Adipose tissue (tissue), 3 donors: ENCODE measurements around the gene SERPINA3. TPM values are rescaled to one million over a fixed set of nuclear protein-coding genes. Genes with fewer than 3 reads are reported as not detected.

Experiments
- H3K27ac ChIP-seq: one replicate; pipeline ENCODE4 v1.5.1; 2013; ENCODE audit warnings: low read depth, low read length
- WGBS, 3 donors: extraction: QIAGEN DNeasy Blood & Tissue Kit; methylation state at CpG; one replicate each; pipeline ENCODE4 v1.1.7; 2013; 5-methylcytosine and 5-hydroxymethylcytosine counted together
- polyA plus RNA-seq, 3 donors: library from polyadenylated mRNA; stranded (reverse); fragments of 200-250 nt; gene quantifications; one replicate each; pipeline ENCODE4 v1.2.3, GENCODE V29; 2013
- donor health status: healthy with polysubstance abuse.
- donor health status: Bipolar disorder and iron deficiency.
- donor health status: healthy.

SERPINA3 gene
- polyA plus RNA-seq, 3 donors, result 78.2 to 7,001 (median 97.3) TPM

DNA sequence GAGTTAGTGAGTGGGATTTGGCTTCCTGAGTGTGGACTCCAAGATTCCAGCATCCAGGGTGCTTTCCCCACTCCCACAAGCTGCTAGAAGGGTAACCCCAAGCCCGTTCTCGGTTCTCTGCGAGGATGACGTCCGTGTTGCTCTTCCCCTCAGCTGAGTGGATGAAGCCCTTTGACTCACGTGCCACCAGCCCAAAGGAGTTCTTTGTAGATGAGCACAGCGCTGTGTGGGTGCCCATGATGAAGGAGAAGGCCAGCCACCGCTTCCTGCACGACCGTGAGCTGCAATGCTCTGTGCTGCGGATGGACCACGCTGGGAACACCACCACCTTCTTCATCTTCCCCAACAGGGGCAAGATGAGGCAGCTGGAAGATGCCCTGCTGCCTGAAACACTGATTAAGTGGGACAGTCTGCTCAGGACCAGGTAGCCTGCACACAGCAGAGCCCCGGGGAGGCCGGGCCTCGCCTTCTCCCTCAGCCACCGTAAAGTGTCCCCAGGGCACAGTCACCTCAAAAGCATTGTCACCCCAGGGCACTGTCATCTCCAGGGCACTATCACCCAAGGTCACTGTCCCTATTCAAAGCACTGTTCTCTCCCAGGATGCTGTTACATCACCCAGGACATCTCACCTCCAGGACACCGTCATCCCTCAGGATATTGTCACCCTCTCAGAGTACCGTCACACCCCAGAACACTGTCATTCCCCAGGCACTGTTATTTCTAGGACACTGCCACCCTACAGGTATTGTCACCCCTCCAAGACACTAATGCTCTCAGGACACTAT, 31.3 kb downstream of the SERPINA3 start:
- WGBS, 3 donors, result 89 to 97% (median 89%) methylated on average over 17 to 18 of the region's 18 CpGs
- no peak overlapping the region for H3K27ac ChIP-seq

GRCh38 chr14:94644102-94644535, 31.9 kb downstream of the SERPINA3 start:
- 79 to 87% (median 85%) methylated on average over 4 of the region's 4 CpGs for WGBS, 3 donors
- no peak overlapping the region for H3K27ac ChIP-seq

GRCh38 chr14:94646066-94646465, 33.9 kb downstream of the SERPINA3 start:
- H3K27ac ChIP-seq, result no peak overlapping the region
- WGBS, 3 donors, result 93 to 98% (median 97%) methylated on average over 2 of the region's 2 CpGs

GRCh38 chr14:94646481-94646880, 34.3 kb downstream of the SERPINA3 start:
- 36 to 71% (median 37%) methylated on average over 5 of the region's 5 CpGs for WGBS, 3 donors
- H3K27ac ChIP-seq, result no peak overlapping the region

- no peak overlapping the region for H3K27ac ChIP-seq
- WGBS, 3 donors, result 82 to 83% (median 83%) methylated on average over 4 of the region's 4 CpGs
Measured at GRCh38 chr14:94648801-94649200, 36.6 kb downstream of the SERPINA3 start.

- H3K27ac ChIP-seq, result no peak overlapping the region
- WGBS, 3 donors, result 83 to 93% (median 84%) methylated on average over 13 of the region's 13 CpGs
Measured at GRCh38 chr14:94649543-94650443, 37.6 kb downstream of the SERPINA3 start.

- 83 to 91% (median 91%) methylated on average over 3 of the region's 3 CpGs for WGBS, 3 donors
- H3K27ac ChIP-seq, result no peak overlapping the region
Measured at GRCh38 chr14:94650444-94650775, 38.2 kb downstream of the SERPINA3 start.

GRCh38 chr14:94650806-94651805, 38.9 kb downstream of the SERPINA3 start:
- no peak overlapping the region for H3K27ac ChIP-seq
- 72 to 79% (median 76%) methylated on average over 8 to 9 of the region's 9 CpGs for WGBS, 3 donors

- WGBS, 3 donors, result 87 to 92% (median 89%) methylated on average over 5 of the region's 5 CpGs
- H3K27ac ChIP-seq, result no peak overlapping the region
Measured at GRCh38 chr14:94653321-94653720, 41.1 kb downstream of the SERPINA3 start.

GRCh38 chr14:94654071-94654861, 42.1 kb downstream of the SERPINA3 start:
- no peak overlapping the region for H3K27ac ChIP-seq
- WGBS, 3 donors, result 55 to 64% (median 57%) methylated on average over 13 of the region's 13 CpGs

- WGBS, 3 donors, result 63 to 85% (median 63%) methylated on average over 11 of the region's 11 CpGs
- no peak overlapping the region for H3K27ac ChIP-seq
Measured at GRCh38 chr14:94655169-94655710, 43.0 kb downstream of the SERPINA3 start.

DNA sequence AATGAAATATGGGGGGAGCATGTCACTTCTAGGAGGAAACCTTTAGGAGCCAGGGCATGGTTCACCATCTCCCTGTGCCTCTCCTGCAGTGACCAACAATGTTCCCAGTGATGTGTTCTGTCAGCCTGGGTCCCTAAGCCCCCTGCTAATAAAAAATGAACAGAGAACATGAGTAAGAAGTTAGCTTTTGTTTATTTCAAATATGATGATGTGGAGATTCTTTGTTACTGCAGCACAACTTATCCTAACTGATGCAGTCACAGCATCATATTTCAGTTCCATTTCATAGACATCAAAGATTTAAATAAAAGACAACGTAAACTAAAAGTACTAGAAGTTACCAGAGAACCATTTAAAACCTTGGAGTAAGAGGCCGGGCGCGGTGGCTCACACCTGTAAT, 43.9 kb downstream of the SERPINA3 start:
- no peak overlapping the region for H3K27ac ChIP-seq
- WGBS, 3 donors, result 91 to 99% (median 93%) methylated on average over 4 of the region's 4 CpGs

DNA sequence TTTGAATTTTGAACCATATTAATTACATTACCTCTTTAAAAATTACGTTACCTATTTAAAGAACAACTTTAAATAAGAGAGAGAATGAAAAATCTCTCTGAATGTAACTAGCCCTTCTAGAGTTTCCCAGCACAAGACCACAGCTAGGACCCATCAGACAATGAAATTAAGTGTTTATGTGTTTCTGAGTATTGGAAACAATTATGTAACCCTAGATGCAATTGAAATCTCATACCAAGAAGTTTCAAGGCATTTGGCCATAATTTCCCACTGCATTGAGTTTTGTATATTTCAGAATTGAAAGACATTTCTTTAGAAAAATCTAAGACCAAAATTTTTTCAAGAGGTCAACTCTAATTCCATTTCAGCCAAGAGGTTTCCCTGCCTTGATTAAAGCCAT, 47.1 kb downstream of the SERPINA3 start:
- H3K27ac ChIP-seq, result no peak overlapping the region

GRCh38 chr14:94659901-94660300, 47.7 kb downstream of the SERPINA3 start:
- H3K27ac ChIP-seq, result no peak overlapping the region
- 83 to 90% (median 87%) methylated on average over 2 of the region's 2 CpGs for WGBS, 3 donors

More for the DNA sequence above, 47.1 kb downstream of the SERPINA3 start:
- 87 to 97% (median 90%) methylated on average over 1 of the region's 1 CpG for WGBS, 3 donors

GRCh38 chr14:94660306-94660946, 48.2 kb downstream of the SERPINA3 start:
- no peak overlapping the region for H3K27ac ChIP-seq
- WGBS, 3 donors, result 70 to 81% (median 75%) methylated on average over 8 of the region's 8 CpGs

DNA sequence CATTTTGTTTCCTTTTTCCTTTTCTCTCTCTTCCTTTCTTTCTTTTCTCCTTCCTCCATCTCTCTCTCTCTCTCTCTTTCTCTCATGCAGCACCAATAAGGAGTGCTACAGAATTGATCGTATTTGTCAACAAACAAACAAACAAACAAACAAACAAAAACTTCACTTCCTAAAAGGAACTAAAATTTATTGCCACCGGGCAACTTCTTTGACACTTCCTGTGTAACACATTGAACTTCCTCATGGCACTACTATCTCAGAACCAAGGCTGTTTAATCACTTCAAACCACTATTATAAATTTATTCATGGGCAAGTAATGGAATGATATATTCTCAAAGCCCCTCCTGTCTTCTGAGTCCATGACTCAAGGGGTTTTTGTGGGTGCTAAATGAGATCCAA, 51.3 kb downstream of the SERPINA3 start:
- H3K27ac ChIP-seq, result no peak overlapping the region
- WGBS, 3 donors, result 43 to 75% (median 60%) methylated on average over 2 of the region's 2 CpGs
